ENCODE measurements around the gene FUT9.

FUT9 gene

DNA sequence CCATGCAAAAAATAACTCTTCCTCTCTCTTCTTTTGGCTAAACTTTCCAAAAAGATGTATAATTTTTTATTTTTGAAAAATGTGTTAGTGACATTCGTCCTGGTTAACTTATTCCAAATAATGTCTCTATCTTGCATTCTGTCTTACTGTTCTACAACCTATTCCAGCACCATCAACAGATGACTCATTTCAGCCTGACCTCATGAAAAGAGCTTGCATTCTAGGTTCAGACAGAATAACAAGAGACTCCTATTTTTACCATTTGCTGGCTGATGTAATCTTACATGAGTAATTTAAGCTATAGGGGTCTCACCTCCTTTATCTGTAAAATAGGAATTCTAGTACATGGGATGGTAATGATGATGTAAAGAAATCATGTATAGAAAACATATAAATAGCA, 109.0 kb downstream of the FUT9 start:
- Histone ChIP-seq H3K27me3 (ENCODE audit: insufficient read depth, low read length, poor library complexity, severe bottlenecking) (no peaks in the 10 kb centered on the region), H3F3A (ENCODE audit: low read depth) (no peaks in the 10 kb centered on the region), H3K79me2 (ENCODE audit: insufficient read depth, low read length) (no peaks in the 10 kb centered on the region), H3K9me3 (ENCODE audit: insufficient read depth, low read depth, low read length) (no peaks in the 10 kb centered on the region), H3K4me1 (ENCODE audit: insufficient read depth, low read length, poor library complexity, severe bottlenecking) (no peaks in the 10 kb centered on the region), H3K9ac (ENCODE audit: low read depth, low read length, poor library complexity, severe bottlenecking) (no peak overlapping the region), H2AFZ (ENCODE audit: low read length) (no peak overlapping the region), H4K20me1 (ENCODE audit: insufficient read depth, low read length, poor library complexity, severe bottlenecking) (no peaks in the 10 kb centered on the region), H3K4me3 (ENCODE audit: low read length, poor library complexity, severe bottlenecking) (no peak overlapping the region), H3K36me3 (ENCODE audit: insufficient read depth, low read length) (no peaks in the 10 kb centered on the region), H3K9me2 (replicated peaks; ENCODE audit: low read depth, low read length) (no peaks in the 10 kb centered on the region), H3K4me2 (ENCODE audit: low read depth, low read length, poor library complexity, severe bottlenecking) (no peak overlapping the region)
- no peak for TF ChIP-seq EZH2phosphoT487 (IDR thresholded peaks at IDR 0.05; ENCODE audit: borderline replicate concordance)
- TF ChIP-seq, protein P1, sequence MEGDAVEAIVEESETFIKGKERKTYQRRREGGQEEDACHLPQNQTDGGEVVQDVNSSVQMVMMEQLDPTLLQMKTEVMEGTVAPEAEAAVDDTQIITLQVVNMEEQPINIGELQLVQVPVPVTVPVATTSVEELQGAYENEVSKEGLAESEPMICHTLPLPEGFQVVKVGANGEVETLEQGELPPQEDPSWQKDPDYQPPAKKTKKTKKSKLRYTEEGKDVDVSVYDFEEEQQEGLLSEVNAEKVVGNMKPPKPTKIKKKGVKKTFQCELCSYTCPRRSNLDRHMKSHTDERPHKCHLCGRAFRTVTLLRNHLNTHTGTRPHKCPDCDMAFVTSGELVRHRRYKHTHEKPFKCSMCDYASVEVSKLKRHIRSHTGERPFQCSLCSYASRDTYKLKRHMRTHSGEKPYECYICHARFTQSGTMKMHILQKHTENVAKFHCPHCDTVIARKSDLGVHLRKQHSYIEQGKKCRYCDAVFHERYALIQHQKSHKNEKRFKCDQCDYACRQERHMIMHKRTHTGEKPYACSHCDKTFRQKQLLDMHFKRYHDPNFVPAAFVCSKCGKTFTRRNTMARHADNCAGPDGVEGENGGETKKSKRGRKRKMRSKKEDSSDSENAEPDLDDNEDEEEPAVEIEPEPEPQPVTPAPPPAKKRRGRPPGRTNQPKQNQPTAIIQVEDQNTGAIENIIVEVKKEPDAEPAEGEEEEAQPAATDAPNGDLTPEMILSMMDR (conservative IDR thresholded peaks at IDR 0.05; ENCODE audit: low read length): no peak

DNA sequence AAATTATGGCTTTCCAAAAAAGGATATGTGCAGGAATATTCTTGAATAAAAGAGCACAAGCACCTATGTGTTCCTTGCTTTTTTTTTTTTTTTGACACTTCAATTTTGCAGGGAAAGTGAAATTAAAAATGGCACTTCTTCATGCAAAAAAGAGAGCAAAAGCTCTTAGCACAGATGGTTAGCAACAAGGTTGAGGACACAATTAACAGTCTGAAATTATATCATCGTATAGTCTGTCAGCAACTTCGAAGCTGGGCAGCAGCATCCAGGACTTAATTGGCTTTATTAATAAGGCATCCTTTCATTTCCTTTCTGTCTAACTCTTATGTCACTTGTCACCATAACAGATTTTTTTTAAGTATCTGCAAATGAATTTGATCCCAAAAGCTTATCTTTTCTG, 122.6 kb downstream of the FUT9 start:
- Histone ChIP-seq H3K36me3 (ENCODE audit: insufficient read depth, low read length) (no peaks in the 10 kb centered on the region), H2AFZ (ENCODE audit: low read length) (no peak overlapping the region), H4K20me1 (ENCODE audit: insufficient read depth, low read length, poor library complexity, severe bottlenecking) (no peaks in the 10 kb centered on the region), H3K4me1 (ENCODE audit: insufficient read depth, low read length, poor library complexity, severe bottlenecking) (no peaks in the 10 kb centered on the region), H3F3A (ENCODE audit: low read depth) (no peaks in the 10 kb centered on the region), H3K9me3 (ENCODE audit: insufficient read depth, low read depth, low read length) (0 out of 2 replicates have a peak, but pooled peaks cover 3% of the 10 kb centered on the region), H3K4me3 (ENCODE audit: low read length, poor library complexity, severe bottlenecking) (no peak overlapping the region), H3K9me2 (replicated peaks; ENCODE audit: low read depth, low read length) (no peaks in the 10 kb centered on the region), H3K79me2 (ENCODE audit: insufficient read depth, low read length) (no peaks in the 10 kb centered on the region), H3K9ac (ENCODE audit: low read depth, low read length, poor library complexity, severe bottlenecking) (no peak overlapping the region), H3K4me2 (ENCODE audit: low read depth, low read length, poor library complexity, severe bottlenecking) (no peak overlapping the region), H3K27me3 (ENCODE audit: insufficient read depth, low read length, poor library complexity, severe bottlenecking) (no peaks in the 10 kb centered on the region)
- TF ChIP-seq, protein P1 (conservative IDR thresholded peaks at IDR 0.05; ENCODE audit: low read length): no peak
- TF ChIP-seq EZH2phosphoT487 (IDR thresholded peaks at IDR 0.05; ENCODE audit: borderline replicate concordance): no peak

DNA sequence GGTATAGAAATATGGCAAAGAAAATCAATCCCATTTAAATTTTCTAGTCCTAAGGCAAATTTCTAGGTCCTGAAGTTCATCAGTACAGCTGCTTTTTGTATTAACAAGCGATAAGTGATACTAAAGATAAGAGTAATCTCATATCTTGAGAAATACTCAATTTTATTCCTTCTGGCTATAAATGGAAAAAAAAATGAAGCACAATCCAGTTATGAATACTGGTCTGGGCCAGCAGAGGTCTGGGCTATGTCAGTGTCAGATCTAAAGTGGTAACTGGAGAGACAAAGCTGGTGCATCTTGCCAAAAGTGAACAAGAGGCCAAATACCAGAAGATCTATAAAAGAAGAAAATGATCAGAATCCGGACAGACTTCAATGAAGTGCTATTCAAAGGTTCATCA, 126.4 kb downstream of the FUT9 start:
- H3K36me3 ChIP-seq (ENCODE audit: insufficient read depth, low read length): no peaks in the 10 kb centered on the region
- no peaks in the 10 kb centered on the region for H3F3A ChIP-seq (ENCODE audit: low read depth)
- no peak overlapping the region for H3K4me3 ChIP-seq (ENCODE audit: low read length, poor library complexity, severe bottlenecking)
- no peak overlapping the region for H3K9ac ChIP-seq (ENCODE audit: low read depth, low read length, poor library complexity, severe bottlenecking)
- no peak overlapping the region for H2AFZ ChIP-seq (ENCODE audit: low read length)
- no peaks in the 10 kb centered on the region for H4K20me1 ChIP-seq (ENCODE audit: insufficient read depth, low read length, poor library complexity, severe bottlenecking)
- no peaks in the 10 kb centered on the region for H3K79me2 ChIP-seq (ENCODE audit: insufficient read depth, low read length)
- no peaks in the 10 kb centered on the region for H3K4me1 ChIP-seq (ENCODE audit: insufficient read depth, low read length, poor library complexity, severe bottlenecking)
- H3K9me2 ChIP-seq (replicated peaks; ENCODE audit: low read depth, low read length): no peaks in the 10 kb centered on the region
- H3K4me2 ChIP-seq (ENCODE audit: low read depth, low read length, poor library complexity, severe bottlenecking): no peak overlapping the region
- TF ChIP-seq EZH2phosphoT487 (IDR thresholded peaks at IDR 0.05; ENCODE audit: borderline replicate concordance): no peak
- TF ChIP-seq, protein P1 (conservative IDR thresholded peaks at IDR 0.05; ENCODE audit: low read length): no peak
- H3K9me3 ChIP-seq (ENCODE audit: insufficient read depth, low read depth, low read length): 0 out of 2 replicates have a peak, but pooled peaks cover 3% of the 10 kb centered on the region
- no peaks in the 10 kb centered on the region for H3K27me3 ChIP-seq (ENCODE audit: insufficient read depth, low read length, poor library complexity, severe bottlenecking)
